NB4 (cell line): ENCODE results near the gene ARSB.

Experiments
- CTCF ChIP-seq: IDR thresholded peaks from one replicate; pipeline ENCODE4 v1.5.1; 2012; ENCODE audit warnings: low read depth, low read length
- MAX ChIP-seq: IDR thresholded peaks from 2 replicates; pipeline ENCODE4 v1.6.1; 2011; ENCODE audit warnings: low read depth, low read length
- POLR2A ChIP-seq: IDR thresholded peaks from 2 replicates; pipeline ENCODE4 v1.6.1; 2011; ENCODE audit warnings: mild to moderate bottlenecking; ENCODE audit not compliant: insufficient read length; ENCODE audit errors: extremely low read depth

GRCh38 chr5:78791501-78792100 lies 193.5 kb downstream of the ARSB start:
- no peak for TF ChIP-seq CTCF
- no peak for TF ChIP-seq MAX
- TF ChIP-seq POLR2A = no peak
